ENCODE results near the gene KCNH3.
A peak's percentile ranks its signal among the peaks of the same experiment; 100 is the strongest.

Gene KCNH3

DNA sequence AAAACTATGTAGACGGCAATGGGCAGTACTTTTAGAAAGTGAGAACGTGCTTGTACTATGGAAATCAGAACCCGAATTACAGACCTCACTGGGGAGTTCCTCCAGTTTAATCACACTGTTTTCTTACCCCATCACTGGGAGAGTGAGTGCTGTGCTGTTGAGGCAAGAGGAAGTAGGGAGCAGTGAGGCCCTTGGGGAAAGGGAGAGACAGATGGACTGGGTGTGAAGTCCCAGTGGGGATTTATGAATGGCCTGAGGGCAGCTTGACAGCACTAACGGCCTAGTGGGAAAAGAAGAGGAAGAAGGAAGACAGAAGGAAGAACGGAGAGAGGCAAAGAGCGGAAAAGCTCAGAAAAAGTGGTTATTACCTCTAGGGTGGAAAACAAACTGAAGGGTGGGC, 23.4 kb downstream of the KCNH3 start:
- no peak for DNase-seq (ENCODE audit: low read depth)
- TF ChIP-seq, protein P1, sequence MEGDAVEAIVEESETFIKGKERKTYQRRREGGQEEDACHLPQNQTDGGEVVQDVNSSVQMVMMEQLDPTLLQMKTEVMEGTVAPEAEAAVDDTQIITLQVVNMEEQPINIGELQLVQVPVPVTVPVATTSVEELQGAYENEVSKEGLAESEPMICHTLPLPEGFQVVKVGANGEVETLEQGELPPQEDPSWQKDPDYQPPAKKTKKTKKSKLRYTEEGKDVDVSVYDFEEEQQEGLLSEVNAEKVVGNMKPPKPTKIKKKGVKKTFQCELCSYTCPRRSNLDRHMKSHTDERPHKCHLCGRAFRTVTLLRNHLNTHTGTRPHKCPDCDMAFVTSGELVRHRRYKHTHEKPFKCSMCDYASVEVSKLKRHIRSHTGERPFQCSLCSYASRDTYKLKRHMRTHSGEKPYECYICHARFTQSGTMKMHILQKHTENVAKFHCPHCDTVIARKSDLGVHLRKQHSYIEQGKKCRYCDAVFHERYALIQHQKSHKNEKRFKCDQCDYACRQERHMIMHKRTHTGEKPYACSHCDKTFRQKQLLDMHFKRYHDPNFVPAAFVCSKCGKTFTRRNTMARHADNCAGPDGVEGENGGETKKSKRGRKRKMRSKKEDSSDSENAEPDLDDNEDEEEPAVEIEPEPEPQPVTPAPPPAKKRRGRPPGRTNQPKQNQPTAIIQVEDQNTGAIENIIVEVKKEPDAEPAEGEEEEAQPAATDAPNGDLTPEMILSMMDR (IDR thresholded peaks at IDR 0.05; ENCODE audit: control insufficient read depth, extremely low read depth, insufficient read depth) = no peak
- H3K4me3 ChIP-seq (ENCODE audit: low read depth, low read length) = no peak overlapping the region

DNA sequence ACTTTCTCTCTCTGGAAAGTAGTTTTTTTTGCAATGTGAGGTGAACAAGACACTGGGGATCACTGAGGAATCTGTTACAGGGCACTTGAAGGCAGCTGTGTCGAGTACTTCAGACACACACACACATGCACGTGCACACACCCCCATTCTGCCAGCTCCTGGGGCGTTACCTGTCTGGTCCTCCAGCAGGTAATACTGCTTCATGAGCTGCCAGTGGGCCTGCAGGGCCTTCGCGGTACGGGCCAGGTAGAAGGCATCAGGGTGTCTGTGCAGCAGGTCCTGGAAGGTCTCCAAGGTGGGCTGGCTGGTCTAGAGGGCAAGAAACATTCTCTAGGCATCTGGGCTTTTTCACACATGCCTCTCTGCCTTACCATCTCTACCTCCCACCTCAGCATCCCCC, 24.0 kb downstream of the KCNH3 start:
- no peak for DNase-seq (ENCODE audit: low read depth)
- TF ChIP-seq, protein P1 (IDR thresholded peaks at IDR 0.05; ENCODE audit: control insufficient read depth, extremely low read depth, insufficient read depth) = no peak
- no peak overlapping the region for H3K4me3 ChIP-seq (ENCODE audit: low read depth, low read length)

DNA sequence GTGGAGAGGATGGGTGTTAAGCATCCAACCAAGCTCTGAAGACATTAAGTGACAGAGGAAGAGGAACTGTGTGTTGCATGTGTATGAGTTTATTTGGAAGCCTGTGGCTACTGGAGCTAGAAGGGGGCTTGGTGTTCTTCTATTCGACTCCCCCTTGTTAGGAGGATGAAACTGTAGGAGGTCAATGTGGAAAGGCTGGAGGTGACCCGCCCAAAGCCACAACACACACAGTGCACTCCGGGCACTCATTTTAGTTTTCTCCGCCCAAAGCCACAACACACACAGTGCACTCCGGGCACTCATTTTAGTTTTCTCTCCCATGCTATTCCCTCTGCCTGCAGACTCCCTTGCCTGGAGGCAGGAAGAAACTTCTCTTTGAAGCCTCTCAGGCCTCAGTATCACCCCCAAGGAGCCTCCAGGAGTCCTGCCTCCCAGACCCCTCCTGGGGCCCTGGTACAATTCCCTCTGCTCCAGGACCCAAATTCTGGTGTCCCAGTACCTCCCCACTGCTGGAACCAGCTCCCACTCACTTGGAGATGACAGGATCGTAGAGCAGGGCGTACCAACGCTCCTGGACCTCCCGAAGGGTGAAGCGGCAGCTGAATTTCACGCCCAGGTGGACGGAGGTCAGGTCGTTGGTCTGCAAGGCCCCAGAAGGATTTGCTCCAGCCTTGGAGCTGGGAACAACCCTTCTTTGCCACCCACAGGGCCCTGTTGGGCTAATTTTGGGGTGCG, 25.3 kb downstream of the KCNH3 start:
- no peak for DNase-seq (ENCODE audit: low read depth)
- H3K4me3 ChIP-seq (ENCODE audit: low read depth, low read length) = no peak overlapping the region
- TF ChIP-seq, protein P1 (IDR thresholded peaks at IDR 0.05; ENCODE audit: control insufficient read depth, extremely low read depth, insufficient read depth) = no peak

DNA sequence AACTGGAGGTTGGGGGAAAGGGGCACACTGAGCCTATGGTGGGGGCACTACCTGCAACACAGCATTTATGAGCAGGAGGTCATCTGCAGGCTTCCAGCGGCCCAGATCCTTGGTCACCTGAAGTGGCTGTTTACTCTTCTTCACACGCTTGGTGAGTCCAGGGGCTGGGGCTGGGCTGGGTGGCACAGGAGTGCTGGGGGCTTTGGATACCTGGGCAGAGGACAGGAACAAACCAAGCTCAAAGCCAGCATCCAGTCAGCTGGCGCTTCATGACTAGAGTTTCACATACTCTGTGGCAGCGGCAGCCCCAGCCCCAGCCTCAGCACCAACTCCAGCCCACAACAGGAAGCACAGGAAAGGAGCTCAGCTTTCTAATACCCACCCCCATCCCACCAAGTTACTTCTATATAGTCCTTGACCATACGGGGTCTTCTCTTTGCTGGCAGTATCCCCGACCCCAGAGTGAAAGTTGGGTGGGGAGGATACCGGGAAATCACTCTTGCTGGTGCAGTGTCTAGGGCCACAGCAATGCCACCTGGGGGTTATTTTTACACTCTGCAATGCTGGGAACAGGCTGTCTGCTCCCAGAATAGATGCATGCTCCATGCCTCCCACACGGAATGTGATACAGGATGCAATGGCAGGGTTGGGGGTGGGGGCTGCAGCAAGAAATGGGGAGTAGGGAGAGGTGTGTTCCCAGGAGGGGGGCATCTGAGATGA, 26.0 kb downstream of the KCNH3 start:
- TF ChIP-seq, protein P1 (IDR thresholded peaks at IDR 0.05; ENCODE audit: control insufficient read depth, extremely low read depth, insufficient read depth) = no peak
- H3K4me3 ChIP-seq (ENCODE audit: low read depth, low read length) = no peak overlapping the region
- DNase-seq (ENCODE audit: low read depth) = no peak

DNA sequence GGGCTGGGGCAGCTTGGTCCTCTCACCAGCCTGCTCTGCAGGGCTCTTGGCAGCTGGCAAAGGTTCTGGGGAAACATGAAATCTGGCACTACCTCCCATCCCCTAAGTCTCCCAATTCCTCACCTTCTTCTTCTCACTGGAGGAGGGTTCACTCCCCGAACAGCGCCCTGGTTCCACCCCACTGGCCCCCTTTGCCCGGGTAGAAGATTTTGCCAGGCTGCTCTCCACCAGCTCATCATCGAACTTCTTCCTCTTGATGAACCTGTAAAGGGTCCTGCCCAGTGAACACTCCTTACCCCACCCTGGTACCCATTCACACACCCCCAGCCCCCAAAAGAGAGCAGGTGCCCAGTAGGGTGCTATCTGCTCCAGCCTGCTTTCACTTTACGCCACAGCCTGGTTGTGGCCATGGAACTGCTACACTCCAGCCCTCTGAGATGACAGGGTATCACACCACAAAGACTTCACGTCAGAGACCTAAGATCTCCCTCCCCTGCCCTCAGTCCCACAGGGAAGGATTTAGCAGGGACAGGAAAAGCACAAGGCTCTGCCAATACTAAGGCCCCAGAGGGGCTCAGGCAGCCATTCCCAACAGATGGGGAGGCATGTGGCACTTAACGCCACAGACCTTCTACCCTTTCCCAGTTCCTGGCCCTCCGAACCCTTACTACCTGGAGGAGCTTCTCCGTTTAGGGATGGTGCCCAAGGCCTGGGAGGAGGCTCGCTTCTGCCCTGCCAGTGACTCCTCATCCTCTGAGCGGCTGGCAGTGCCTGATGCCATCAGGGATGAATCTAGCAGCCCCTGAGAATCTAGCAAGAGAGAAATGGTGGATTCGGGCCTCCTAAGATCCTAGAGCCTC, 26.8 kb downstream of the KCNH3 start:
- DNase-seq (ENCODE audit: low read depth) = no peak
- TF ChIP-seq, protein P1 (IDR thresholded peaks at IDR 0.05; ENCODE audit: control insufficient read depth, extremely low read depth, insufficient read depth) = no peak
- no peak overlapping the region for H3K4me3 ChIP-seq (ENCODE audit: low read depth, low read length)

DNA sequence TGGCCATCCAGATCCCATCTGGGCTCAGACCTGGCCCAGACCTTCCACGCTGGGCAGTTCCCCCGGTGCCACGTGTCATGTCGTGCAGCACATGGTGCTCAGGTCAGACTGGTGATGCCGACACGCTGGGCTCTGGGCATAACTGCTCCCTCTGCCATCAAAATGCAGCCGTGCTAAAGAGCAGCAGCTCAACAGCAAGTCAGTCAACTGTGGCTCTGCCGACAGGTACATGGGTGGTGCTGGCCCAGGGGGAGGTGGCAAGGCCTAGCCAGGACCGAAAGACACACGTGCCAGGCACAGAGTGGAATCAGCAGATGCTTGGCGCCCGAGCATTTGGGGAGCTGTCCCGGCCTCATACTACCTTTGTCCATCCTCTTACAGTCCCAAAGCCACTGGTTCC, 27.5 kb downstream of the KCNH3 start:
- TF ChIP-seq, protein P1 (IDR thresholded peaks at IDR 0.05; ENCODE audit: control insufficient read depth, extremely low read depth, insufficient read depth) = no peak
- peak overlapping the region; percentile 91; the same call in 1 of the 2 replicates for H3K4me3 ChIP-seq (ENCODE audit: low read depth, low read length)
- no peak for DNase-seq (ENCODE audit: low read depth)

Data from LNCaP clone FGC (cell line).